Adrenal gland (tissue), 12 donors: Measurements from ENCODE around the gene COL1A2. TPM values are rescaled to one million over a fixed set of nuclear protein-coding genes. Genes with fewer than 3 reads are reported as not detected.

Experiments used
- DNase-seq, 7 donors: peaks; one replicate each; pipeline ENCODE4 v3.0.0-alpha.2; 2019 to 2020
- H3K27ac ChIP-seq, 5 donors: fragments of 200-600 bp; sonication (generic) in 4 of 5; 1 replicate in 3 of 5; 2 replicates in 2 of 5; pipeline versions ENCODE4 v1.5.1 to v1.8.0; 2016 to 2020; ENCODE audit warnings: mild to moderate bottlenecking in 1 of 5
- H3K27me3 ChIP-seq: fragments of 200-600 bp; 2 replicates; pipeline ENCODE4 v1.8.0; 2021
- H3K36me3 ChIP-seq, 2 donors: fragments of 200-600 bp; replicated peaks in 1 of 2; 1 replicate in 1 of 2; 2 replicates in 1 of 2; pipeline versions ENCODE4 v1.5.1 to v1.8.0; 2018 to 2022
- H3K4me1 ChIP-seq, 2 donors: fragments of 200-600 bp; replicated peaks in 1 of 2; 1 replicate in 1 of 2; 2 replicates in 1 of 2; pipeline versions ENCODE4 v1.5.1 to v1.8.0; 2018 to 2021
- H3K4me3 ChIP-seq, 4 donors: fragments of 200-600 bp; sonication (generic) in 3 of 4; one replicate each; pipeline ENCODE4 v1.5.1; 2016 to 2018
- H3K9me3 ChIP-seq, 3 donors: fragments of 200-600 bp; sonication (generic) in 1 of 3; replicated peaks in 1 of 3; 1 replicate in 2 of 3; 2 replicates in 1 of 3; pipeline versions ENCODE4 v1.5.1 to v1.8.0; 2016 to 2021
- CTCF ChIP-seq, 6 experiments: fragments of 450-650 bp in 4 of 6; fragments of 200-600 bp in 2 of 6; sonication (generic) in 1 of 6; IDR thresholded peaks; 1 replicate in 5 of 6; 2 replicates in 1 of 6; pipeline versions ENCODE4 v1.5.1 to v1.8.0; 2016 to 2021; ENCODE audit warnings: antibody characterized with exemption in 6 of 6, mild to moderate bottlenecking in 2 of 6, moderate library complexity in 1 of 6
- POLR2A ChIP-seq, 2 donors: fragments of 450-650 bp; IDR thresholded peaks; one replicate each; pipeline ENCODE4 v1.6.1; 2017; ENCODE audit warnings: antibody characterized with exemption in 2 of 2, mild to moderate bottlenecking in 2 of 2, moderate library complexity in 1 of 2
- WGBS, 4 donors: extraction: QIAGEN DNeasy Blood & Tissue Kit in 2 of 4; methylation state at CpG; one replicate each; pipeline versions ENCODE4 v1.1.5 to v1.1.7; 2013 to 2017; 5-methylcytosine and 5-hydroxymethylcytosine counted together
- intact Hi-C, 2 donors: fragments of 100-400 bp; cut with DNase I; formaldehyde crosslinking; loops; one replicate each; pipeline versions ENCODE4 v1.14.1 to v1.15.0; 2022 to 2023
- polyA plus RNA-seq, 3 donors: library from polyadenylated mRNA; stranded (reverse); fragments of 200-250 nt in 2 of 3; fragments of 350-450 nt in 1 of 3; fragmentation: Illumina TruSeq in 1 of 3; extraction: RNeasy Lipid Tissue Mini Kit (QIAGEN cat#74804) in 1 of 3; gene quantifications; one replicate each; pipeline ENCODE4 v1.2.3, GENCODE V29; 2013 to 2014
- total RNA-seq, 9 donors: library from RNA; depleted of rRNA in 4 of 9; stranded (reverse); fragments of >200 nt in 4 of 9; fragments of 120-200 nt in 1 of 9; fragmentation: NEBNext Ultra II Directional in 1 of 9; extraction: Animal tissue kit (Norgen Biotek cat#: 25700) in 1 of 9; gene quantifications; one replicate each; pipeline versions ENCODE4 v1.1.0 to v1.2.4, GENCODE V29; 2013 to 2023
- donor health status: healthy with polysubstance abuse.
- donor health status: Bipolar disorder and iron deficiency.
- donor health status: DM: yes; HTN: yes; CAD: no.
- donor health status: DM: no; HTN: no; CAD: no.
- donor health status: DM: no; HTN: no; CAD: no.
- donor health status: DM: yes; HTN: yes; CAD: no.

COL1A2 gene
- total and polyA plus RNA-seq, 12 donors = 74.6 to 475 (median 182) TPM

- no peak for DNase-seq
- WGBS, 4 donors = 84 to 100% (median 90%) methylated on average over 2 of the region's 2 CpGs
- intact Hi-C loops = no loop called here
- no peaks in the 10 kb centered on the region for H3K36me3 ChIP-seq
- H3K9me3 ChIP-seq = no peaks in the 10 kb centered on the region
- H3K27me3 ChIP-seq = no peaks in the 10 kb centered on the region
- H3K27ac ChIP-seq = no peak overlapping the region
- peaks cover 0 to 4% of the 10 kb centered on the region in 2 donors for H3K4me1 ChIP-seq
- no peak overlapping the region for H3K4me3 ChIP-seq
- TF ChIP-seq CTCF (IDR thresholded peaks at IDR 0.05) = no peak
- no peak for TF ChIP-seq POLR2A (IDR thresholded peaks at IDR 0.05)
Measured at GRCh38 chr7:94434042-94434441, 39.3 kb downstream of the COL1A2 start.

- peak; percentile 37 to 77 (median 59) for TF ChIP-seq CTCF (IDR thresholded peaks at IDR 0.05)
- TF ChIP-seq POLR2A (IDR thresholded peaks at IDR 0.05) = no peak
- WGBS, 4 donors = 32 to 50% (median 44%) methylated on average over 6 of the region's 6 CpGs
- H3K27me3 ChIP-seq = no peaks in the 10 kb centered on the region
- H3K9me3 ChIP-seq = no peaks in the 10 kb centered on the region
- DNase-seq = peak; percentile 36 to 86 (median 55)
- H3K4me1 ChIP-seq = peaks cover 9 to 16% of the 10 kb centered on the region in 2 donors
- intact Hi-C loops = loop anchor here in 1 of 2 donors (5.0 kb wide), 1 partner anchor 149 kb away; no protein-coding TSS in a partner anchor
- no peak overlapping the region for H3K27ac ChIP-seq
- H3K36me3 ChIP-seq = no peaks in the 10 kb centered on the region
- H3K4me3 ChIP-seq = no peak overlapping the region
Measured at GRCh38 chr7:94436018-94436604, 41.4 kb downstream of the COL1A2 start.

- no peak overlapping the region for H3K4me3 ChIP-seq
- TF ChIP-seq POLR2A (IDR thresholded peaks at IDR 0.05) = no peak
- TF ChIP-seq CTCF (IDR thresholded peaks at IDR 0.05) = no peak
- DNase-seq = no peak
- no peaks in the 10 kb centered on the region for H3K36me3 ChIP-seq
- no peak overlapping the region for H3K27ac ChIP-seq
- no peaks in the 10 kb centered on the region for H3K9me3 ChIP-seq
- intact Hi-C loops = loop anchor here in 1 of 2 donors (5.0 kb wide), 1 partner anchor 149 kb away; no protein-coding TSS in a partner anchor
- no peaks in the 10 kb centered on the region for H3K27me3 ChIP-seq
- H3K4me1 ChIP-seq = peaks cover 9 to 16% of the 10 kb centered on the region in 2 donors
- WGBS, 4 donors = 88 to 94% (median 90%) methylated on average over 4 of the region's 4 CpGs
Measured at GRCh38 chr7:94436700-94437099, 42.0 kb downstream of the COL1A2 start.

- H3K9me3 ChIP-seq = no peaks in the 10 kb centered on the region
- H3K27ac ChIP-seq = no peak overlapping the region
- no peak overlapping the region for H3K4me3 ChIP-seq
- peaks cover 9 to 16% of the 10 kb centered on the region in 2 donors for H3K4me1 ChIP-seq
- TF ChIP-seq POLR2A (IDR thresholded peaks at IDR 0.05) = no peak
- TF ChIP-seq CTCF (IDR thresholded peaks at IDR 0.05) = no peak
- H3K27me3 ChIP-seq = no peaks in the 10 kb centered on the region
- no peaks in the 10 kb centered on the region for H3K36me3 ChIP-seq
- WGBS, 4 donors = 35 to 47% (median 43%) methylated on average over 3 of the region's 3 CpGs
- no peak for DNase-seq
- intact Hi-C loops = loop anchor here in 1 of 2 donors (5.0 to 10.0 kb wide), 2 partner anchors 153 to 215 kb away; partner anchors contain the start of gene SGCE
Measured at GRCh38 chr7:94439893-94440381, 45.2 kb downstream of the COL1A2 start.
